Left hindlimb (tissue), 1 donor: ENCODE data around the gene WTAP.
"Not testable (repeated sequence)": the region's sequence is repeated elsewhere in the genome, so short reads cannot be mapped to it uniquely, and the experiment has no call there.

ENCODE experiments used
- DNase-seq: peaks from one replicate; pipeline ENCODE4 v3.0.0-alpha.2; 2018

Gene WTAP

GRCh38 chr6:159726918-159727716 is at the start of gene WTAP:
Gene WTAP (plus strand): TSS chr6:159727506. CDS start chr6:159736266, 8,760 bp downstream.
- peak; percentile 96 for DNase-seq

- DNase-seq: no peak
These were observed 49.7 kb upstream of the WTAP start for GRCh38 chr6:159677506-159678165.

GRCh38 chr6:159678574-159678973 is 48.7 kb upstream of the WTAP start:
- DNase-seq: no peak

GRCh38 chr6:159679091-159680077 is 47.9 kb upstream of the WTAP start:
- no peak for DNase-seq

GRCh38 chr6:159680104-159680503 is 47.2 kb upstream of the WTAP start:
- DNase-seq: no peak

GRCh38 chr6:159681191-159681880 is 46.0 kb upstream of the WTAP start:
- DNase-seq: no peak

- DNase-seq: no peak
These were observed 45.0 kb upstream of the WTAP start for GRCh38 chr6:159682295-159682694.

GRCh38 chr6:159682810-159683209 is 44.5 kb upstream of the WTAP start:
- no peak for DNase-seq

GRCh38 chr6:159684013-159684304 is 43.3 kb upstream of the WTAP start:
- no peak for DNase-seq

- no peak for DNase-seq
These were observed 41.3 kb upstream of the WTAP start for GRCh38 chr6:159686040-159686439.

- no peak for DNase-seq
These were observed 40.6 kb upstream of the WTAP start for GRCh38 chr6:159686703-159687102.

GRCh38 chr6:159687341-159687740 is 40.0 kb upstream of the WTAP start:
- no peak for DNase-seq

- no peak for DNase-seq
These were observed 38.9 kb upstream of the WTAP start for GRCh38 chr6:159688266-159688905.

- DNase-seq: no peak
These were observed 38.3 kb upstream of the WTAP start for GRCh38 chr6:159689001-159689400.

- DNase-seq: not testable (repeated sequence)
These were observed 37.2 kb upstream of the WTAP start for GRCh38 chr6:159690135-159690534.

- DNase-seq: no peak
These were observed 36.0 kb upstream of the WTAP start for GRCh38 chr6:159691133-159691962.

GRCh38 chr6:159691963-159692287 is 35.4 kb upstream of the WTAP start:
- DNase-seq: no peak

GRCh38 chr6:159692303-159693127 is 34.8 kb upstream of the WTAP start:
- peak; percentile 69 for DNase-seq

GRCh38 chr6:159693128-159693893 is 34.0 kb upstream of the WTAP start, which contains the start of gene SOD2:
Gene SOD2 (minus strand): TSS chr6:159693241. CDS start chr6:159693167, 74 bp downstream.
- DNase-seq: peak; percentile 91
